ENCODE measurements around the gene RERE. TPM values are rescaled to one million over a fixed set of nuclear protein-coding genes. Genes with fewer than 3 reads are reported as not detected.

Gene RERE
- polyA plus RNA-seq, 1 of the 3 experiments (the other 2 are of a cell fraction), result 8.1 TPM

DNA sequence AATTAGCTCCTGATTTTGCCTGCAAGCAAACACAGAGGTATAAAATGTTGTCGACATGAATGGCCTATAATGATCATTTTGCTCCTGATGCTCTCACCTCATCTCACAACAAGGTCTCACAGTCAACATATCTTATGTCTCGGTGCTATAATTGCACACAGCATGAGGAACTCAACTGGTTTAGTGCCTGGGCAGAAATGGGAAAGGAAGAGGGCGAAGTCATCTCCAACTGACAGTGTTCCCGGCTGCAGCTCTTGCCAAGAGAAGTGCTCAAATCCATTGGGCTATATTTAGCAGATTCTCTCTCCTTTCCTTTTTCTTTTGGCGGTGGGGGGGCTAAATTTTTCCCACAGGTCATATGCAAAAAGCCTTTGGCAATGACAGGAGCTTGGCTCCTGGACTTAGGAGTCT, 446.5 kb downstream of the RERE start:
- CTCF ChIA-PET, result interaction anchor here (0.9 to 2.7 kb wide), 3 partner anchors 21 to 356 kb away, joined by 3 to 23 read pairs (median 3); no protein-coding TSS in a partner anchor
- TF ChIP-seq RXRA (IDR thresholded peaks at IDR 0.05; ENCODE audit: borderline replicate concordance, low read depth), result no peak
- TF ChIP-seq FOXM1 (IDR thresholded peaks at IDR 0.05; ENCODE audit: low read depth), result no peak
- TF ChIP-seq USF2 (IDR thresholded peaks at IDR 0.05; ENCODE audit: borderline replicate concordance, low read depth, low read length), result no peak
- TF ChIP-seq TEAD4 (IDR thresholded peaks at IDR 0.05; ENCODE audit: borderline replicate concordance, insufficient read depth), result no peak
- TF ChIP-seq, protein P1, sequence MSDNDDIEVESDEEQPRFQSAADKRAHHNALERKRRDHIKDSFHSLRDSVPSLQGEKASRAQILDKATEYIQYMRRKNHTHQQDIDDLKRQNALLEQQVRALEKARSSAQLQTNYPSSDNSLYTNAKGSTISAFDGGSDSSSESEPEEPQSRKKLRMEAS (IDR thresholded peaks at IDR 0.05; ENCODE audit: low read depth), result no peak
- TF ChIP-seq ZBTB33 (IDR thresholded peaks at IDR 0.05; ENCODE audit: borderline replicate concordance, low read depth), result no peak
- no peak for TF ChIP-seq RFX5 (IDR thresholded peaks at IDR 0.05; ENCODE audit: low read length)
- TF ChIP-seq RAD21 (IDR thresholded peaks at IDR 0.05; ENCODE audit: low read length), result no peak
- no peak for TF ChIP-seq SIN3A (IDR thresholded peaks at IDR 0.05; ENCODE audit: borderline replicate concordance, low read depth, low read length)
- TF ChIP-seq NRF1 (IDR thresholded peaks at IDR 0.05; ENCODE audit: low read depth, low read length), result no peak
- no peak for TF ChIP-seq JUND (IDR thresholded peaks at IDR 0.05)
- TF ChIP-seq EZH2phosphoT487 (IDR thresholded peaks at IDR 0.05; ENCODE audit: borderline replicate concordance, low read depth), result no peak
- no peak for TF ChIP-seq FOSL2 (IDR thresholded peaks at IDR 0.05; ENCODE audit: borderline replicate concordance, low read depth)
- TF ChIP-seq ELF1 (IDR thresholded peaks at IDR 0.05), result no peak
- TF ChIP-seq RCOR1 (IDR thresholded peaks at IDR 0.05; ENCODE audit: low read length), result no peak
- no peak for TF ChIP-seq YY1 (IDR thresholded peaks at IDR 0.05; ENCODE audit: low read depth)
- no peak for TF ChIP-seq GATA2 (CRISPR knock-in tag; IDR thresholded peaks at IDR 0.05)
- no peak for TF ChIP-seq SMC3 (IDR thresholded peaks at IDR 0.05; ENCODE audit: low read depth, low read length)
- DNase-seq, result no peak
- POLR2A ChIA-PET, result no interaction called here
- no peak overlapping the region for H3K4me3 ChIP-seq (ENCODE audit: low read depth in 2 of 2, low read length in 1 of 2)
- no peaks in the 10 kb centered on the region for H3K27me3 ChIP-seq (ENCODE audit: insufficient read depth)
- H3K9me2 ChIP-seq, result no peaks in the 10 kb centered on the region
- H3K9me3 ChIP-seq, result no peaks in the 10 kb centered on the region
- peak overlapping the region; percentile 50 to 90 for H3K27ac ChIP-seq (ENCODE audit: low read depth in 2 of 2, low read length in 1 of 2)
- WGBS (ENCODE audit: low lambda C conversion rate), result 60% methylated on average over 5 of the region's 5 CpGs
- peaks cover 30% of the 10 kb centered on the region; the same call in 1 of the 2 replicates for H4K20me1 ChIP-seq (ENCODE audit: insufficient read depth)
- H2AFZ ChIP-seq (ENCODE audit: low read depth), result no peak overlapping the region
- H3K4me2 ChIP-seq, result peak overlapping the region; percentile 19; the same call in 1 of the 2 replicates
- no peak overlapping the region for H3K9ac ChIP-seq
- peaks cover 45 to 62% of the 10 kb centered on the region in 2 experiments for H3K4me1 ChIP-seq (ENCODE audit: control insufficient read depth in 1 of 2, insufficient read depth in 2 of 2, low read depth in 1 of 2, low read length in 1 of 2)
- H3K79me2 ChIP-seq (ENCODE audit: insufficient read depth), result peaks cover 55% of the 10 kb centered on the region; the same call in 1 of the 2 replicates
- peaks cover 13% of the 10 kb centered on the region for H3F3A ChIP-seq (replicated peaks; ENCODE audit: insufficient read depth)
- peaks cover 0 to 9% of the 10 kb centered on the region in 2 experiments for H3K36me3 ChIP-seq (replicated peaks in 1 of 2; ENCODE audit: control insufficient read depth in 1 of 2, insufficient read depth in 2 of 2, low read length in 1 of 2)

Measured in SK-N-SH (cell line).